Measurements from ENCODE around the gene HLA-DOB. TPM values are rescaled to one million over a fixed set of nuclear protein-coding genes. Genes with fewer than 3 reads are reported as not detected.
A peak's percentile ranks its signal among the peaks of the same experiment; 100 is the strongest.

The HLA-DOB gene
- total and polyA plus RNA-seq, 2 of the 13 experiments (the other 11 are each of a cell fraction or from before 2014, with no cell fraction given), result not detected

DNA sequence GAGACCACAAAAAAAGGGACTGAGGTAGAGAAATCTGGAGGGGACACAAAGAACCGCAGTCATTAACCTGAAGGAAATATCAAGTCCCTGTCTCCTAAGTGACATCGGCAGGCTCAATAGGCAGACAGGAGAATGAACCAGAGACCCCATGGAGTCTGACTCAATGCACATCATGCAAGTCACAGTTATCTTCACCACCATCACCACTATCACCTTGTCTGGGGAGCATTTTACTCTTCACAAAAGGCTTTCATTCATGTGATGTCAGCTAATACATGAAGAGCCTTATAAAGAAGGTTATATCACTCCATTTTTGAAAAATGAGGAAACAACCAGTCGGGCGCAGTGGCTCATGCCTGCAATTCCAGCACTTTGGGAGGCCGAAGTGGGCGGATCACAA is 32.3 kb upstream of the HLA-DOB start:
- no peak overlapping the region for H2AFZ ChIP-seq (ENCODE audit: low read length)
- H3K36me3 ChIP-seq (replicated peaks in 1 of 2; ENCODE audit: control insufficient read depth in 1 of 2, insufficient read depth in 2 of 2, low read length in 2 of 2), result peaks cover 1 to 6% of the 10 kb centered on the region in 2 experiments; a peak in 2 of 5 replicates
- DNase-seq (ENCODE audit: low spot score) (no peak), FAIRE-seq (no peak), ATAC-seq (no peak)
- H3K27me3 ChIP-seq (ENCODE audit: control insufficient read depth in 1 of 2, insufficient read depth in 2 of 2, low read length in 2 of 2), result no peaks in the 10 kb centered on the region; a peak in 1 of 5 replicates
- TF ChIP-seq ZNF614 (CRISPR knock-in tag; IDR thresholded peaks at IDR 0.05; ENCODE audit: borderline replicate concordance) (no peak), ZNF30 (CRISPR knock-in tag; IDR thresholded peaks at IDR 0.05) (no peak), RBAK (CRISPR knock-in tag; IDR thresholded peaks at IDR 0.05) (no peak), ZFP82 (CRISPR knock-in tag; IDR thresholded peaks at IDR 0.05; ENCODE audit: borderline replicate concordance) (no peak), CCAR2 (optimal IDR thresholded peaks at IDR 0.05; ENCODE audit: low read depth, low read length) (no peak), NR2C2 (CRISPR knock-in tag; IDR thresholded peaks at IDR 0.05; ENCODE audit: borderline replicate concordance) (no peak), ZNF350 (CRISPR knock-in tag; IDR thresholded peaks at IDR 0.05; ENCODE audit: borderline replicate concordance, low read depth) (no peak), JUN (CRISPR knock-in tag; IDR thresholded peaks at IDR 0.05) (no peak), HMG20B (CRISPR knock-in tag; conservative IDR thresholded peaks at IDR 0.05) (no peak), PAWR (CRISPR knock-in tag; IDR thresholded peaks at IDR 0.05; ENCODE audit: borderline replicate concordance) (no peak)
- intact Hi-C loops (cut with micrococcal nuclease; ENCODE audit: unreplicated experiment), result no loop called here
- ChIA-PET POLR2A (no interaction called here), CTCF (ENCODE audit: low intra/inter-chr PET ratio, low total read pairs) (no interaction called here)
- no peak overlapping the region for H3K9ac ChIP-seq (ENCODE audit: insufficient read depth, low read depth, low read length)
- H3K4me2 ChIP-seq (ENCODE audit: low read depth, low read length), result no peak overlapping the region
- WGBS (ENCODE audit: low lambda C conversion rate), result 81% methylated on average over 6 of the region's 6 CpGs
- no peaks in the 10 kb centered on the region for H3K79me2 ChIP-seq (ENCODE audit: insufficient read depth, low read length)
- no peak overlapping the region for H3K4me3 ChIP-seq (replicated peaks in 1 of 3; ENCODE audit: insufficient read depth in 1 of 3, low read depth in 2 of 3, low read length in 3 of 3)
- in situ Hi-C loops (cut with HindIII; ENCODE audit: extremely low pct_ligation_motif_present, low pct_unique_long_range_greater_than_20kb), result no loop called here
- no peaks in the 10 kb centered on the region for H4K20me1 ChIP-seq (ENCODE audit: insufficient read depth, low read length)
- H3K9me3 ChIP-seq (ENCODE audit: low read length), result no peaks in the 10 kb centered on the region
- no peak overlapping the region for H3K27ac ChIP-seq (ENCODE audit: extremely low read length, insufficient read depth, low read length)
- H3K4me1 ChIP-seq (ENCODE audit: insufficient read depth, low read length), result peaks cover 13% of the 10 kb centered on the region
- no TSS peak for BruUV-seq (replicated peaks)

DNA sequence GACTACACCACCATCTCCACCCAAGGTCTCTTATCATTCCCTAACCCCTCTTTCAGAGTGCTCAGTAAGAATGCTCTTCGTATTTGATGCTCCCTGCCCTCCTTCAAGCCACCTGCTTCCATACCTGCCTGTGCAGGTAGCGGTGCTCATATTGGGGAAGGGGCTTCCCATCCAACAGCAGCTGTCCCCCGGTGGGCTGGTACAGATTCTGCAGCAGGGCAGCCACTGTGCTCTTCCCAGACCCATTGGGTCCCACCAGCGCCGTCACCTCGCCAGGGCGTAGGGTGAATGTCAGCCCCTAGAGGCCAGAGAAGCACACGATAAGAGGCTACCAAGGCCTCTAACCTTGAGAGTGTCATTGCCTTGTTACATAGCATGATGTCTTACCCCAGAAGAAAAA is 31.0 kb upstream of the HLA-DOB start:
- BruUV-seq (replicated peaks), result no TSS peak
- ATAC-seq, result no peak
- no peaks in the 10 kb centered on the region for H3K79me2 ChIP-seq (ENCODE audit: insufficient read depth, low read length)
- FAIRE-seq, result no peak
- no peak for TF ChIP-seq PHF21A (CRISPR knock-in tag; IDR thresholded peaks at IDR 0.05)
- TF ChIP-seq ZNF749 (CRISPR knock-in tag; IDR thresholded peaks at IDR 0.05; ENCODE audit: borderline replicate concordance), result no peak
- TF ChIP-seq RFX5 (IDR thresholded peaks at IDR 0.05; ENCODE audit: low read depth, low read length), result 0 out of 2 replicates have a peak, but pooled peaks have one; percentile 13
- TF ChIP-seq, protein P1, sequence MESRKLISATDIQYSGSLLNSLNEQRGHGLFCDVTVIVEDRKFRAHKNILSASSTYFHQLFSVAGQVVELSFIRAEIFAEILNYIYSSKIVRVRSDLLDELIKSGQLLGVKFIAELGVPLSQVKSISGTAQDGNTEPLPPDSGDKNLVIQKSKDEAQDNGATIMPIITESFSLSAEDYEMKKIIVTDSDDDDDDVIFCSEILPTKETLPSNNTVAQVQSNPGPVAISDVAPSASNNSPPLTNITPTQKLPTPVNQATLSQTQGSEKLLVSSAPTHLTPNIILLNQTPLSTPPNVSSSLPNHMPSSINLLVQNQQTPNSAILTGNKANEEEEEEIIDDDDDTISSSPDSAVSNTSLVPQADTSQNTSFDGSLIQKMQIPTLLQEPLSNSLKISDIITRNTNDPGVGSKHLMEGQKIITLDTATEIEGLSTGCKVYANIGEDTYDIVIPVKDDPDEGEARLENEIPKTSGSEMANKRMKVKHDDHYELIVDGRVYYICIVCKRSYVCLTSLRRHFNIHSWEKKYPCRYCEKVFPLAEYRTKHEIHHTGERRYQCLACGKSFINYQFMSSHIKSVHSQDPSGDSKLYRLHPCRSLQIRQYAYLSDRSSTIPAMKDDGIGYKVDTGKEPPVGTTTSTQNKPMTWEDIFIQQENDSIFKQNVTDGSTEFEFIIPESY (CRISPR knock-in tag; IDR thresholded peaks at IDR 0.05), result peak; percentile 21; the same call in 1 of the 2 replicates
- TF ChIP-seq ZNF530 (CRISPR knock-in tag; IDR thresholded peaks at IDR 0.05; ENCODE audit: low read depth), result no peak
- no peak for TF ChIP-seq THAP11 (CRISPR knock-in tag; IDR thresholded peaks at IDR 0.05)
- TF ChIP-seq ZNF775 (CRISPR knock-in tag; IDR thresholded peaks at IDR 0.05; ENCODE audit: borderline replicate concordance), result no peak
- WGBS (ENCODE audit: low lambda C conversion rate), result 91% methylated on average over 8 of the region's 8 CpGs
- no peak overlapping the region for H2AFZ ChIP-seq (ENCODE audit: low read length)
- intact Hi-C loops (cut with micrococcal nuclease; ENCODE audit: unreplicated experiment), result no loop called here
- peaks cover 21% of the 10 kb centered on the region for H3K4me1 ChIP-seq (ENCODE audit: insufficient read depth, low read length)
- H3K36me3 ChIP-seq (replicated peaks in 1 of 2; ENCODE audit: control insufficient read depth in 1 of 2, insufficient read depth in 2 of 2, low read length in 2 of 2), result peaks cover 1 to 6% of the 10 kb centered on the region in 2 experiments; a peak in 2 of 5 replicates
- ChIA-PET CTCF (ENCODE audit: low intra/inter-chr PET ratio, low total read pairs) (no interaction called here), POLR2A (no interaction called here)
- no peak overlapping the region for H3K9ac ChIP-seq (ENCODE audit: insufficient read depth, low read depth, low read length)
- in situ Hi-C loops (cut with HindIII; ENCODE audit: extremely low pct_ligation_motif_present, low pct_unique_long_range_greater_than_20kb), result no loop called here
- no peak overlapping the region for H3K27ac ChIP-seq (ENCODE audit: extremely low read length, insufficient read depth, low read length)
- H3K4me3 ChIP-seq (replicated peaks in 1 of 3; ENCODE audit: insufficient read depth in 1 of 3, low read depth in 2 of 3, low read length in 3 of 3), result no peak overlapping the region
- H3K9me3 ChIP-seq (ENCODE audit: low read length), result no peaks in the 10 kb centered on the region
- H4K20me1 ChIP-seq (ENCODE audit: insufficient read depth, low read length), result no peaks in the 10 kb centered on the region
- H3K27me3 ChIP-seq (ENCODE audit: control insufficient read depth in 1 of 2, insufficient read depth in 2 of 2, low read length in 2 of 2), result no peaks in the 10 kb centered on the region; a peak in 1 of 5 replicates
- no peak overlapping the region for H3K4me2 ChIP-seq (ENCODE audit: low read depth, low read length)
- DNase-seq (ENCODE audit: low spot score), result no peak

All from HepG2 (cell line).